IPS-NIHi7 (cell line): ENCODE results near the gene MEGF8.

Source experiments
- DNase-seq: peaks from one replicate; pipeline ENCODE4 v3.0.0; 2012; ENCODE audit warnings: mixed read lengths; ENCODE audit errors: extremely low spot score

Gene MEGF8, protein sequence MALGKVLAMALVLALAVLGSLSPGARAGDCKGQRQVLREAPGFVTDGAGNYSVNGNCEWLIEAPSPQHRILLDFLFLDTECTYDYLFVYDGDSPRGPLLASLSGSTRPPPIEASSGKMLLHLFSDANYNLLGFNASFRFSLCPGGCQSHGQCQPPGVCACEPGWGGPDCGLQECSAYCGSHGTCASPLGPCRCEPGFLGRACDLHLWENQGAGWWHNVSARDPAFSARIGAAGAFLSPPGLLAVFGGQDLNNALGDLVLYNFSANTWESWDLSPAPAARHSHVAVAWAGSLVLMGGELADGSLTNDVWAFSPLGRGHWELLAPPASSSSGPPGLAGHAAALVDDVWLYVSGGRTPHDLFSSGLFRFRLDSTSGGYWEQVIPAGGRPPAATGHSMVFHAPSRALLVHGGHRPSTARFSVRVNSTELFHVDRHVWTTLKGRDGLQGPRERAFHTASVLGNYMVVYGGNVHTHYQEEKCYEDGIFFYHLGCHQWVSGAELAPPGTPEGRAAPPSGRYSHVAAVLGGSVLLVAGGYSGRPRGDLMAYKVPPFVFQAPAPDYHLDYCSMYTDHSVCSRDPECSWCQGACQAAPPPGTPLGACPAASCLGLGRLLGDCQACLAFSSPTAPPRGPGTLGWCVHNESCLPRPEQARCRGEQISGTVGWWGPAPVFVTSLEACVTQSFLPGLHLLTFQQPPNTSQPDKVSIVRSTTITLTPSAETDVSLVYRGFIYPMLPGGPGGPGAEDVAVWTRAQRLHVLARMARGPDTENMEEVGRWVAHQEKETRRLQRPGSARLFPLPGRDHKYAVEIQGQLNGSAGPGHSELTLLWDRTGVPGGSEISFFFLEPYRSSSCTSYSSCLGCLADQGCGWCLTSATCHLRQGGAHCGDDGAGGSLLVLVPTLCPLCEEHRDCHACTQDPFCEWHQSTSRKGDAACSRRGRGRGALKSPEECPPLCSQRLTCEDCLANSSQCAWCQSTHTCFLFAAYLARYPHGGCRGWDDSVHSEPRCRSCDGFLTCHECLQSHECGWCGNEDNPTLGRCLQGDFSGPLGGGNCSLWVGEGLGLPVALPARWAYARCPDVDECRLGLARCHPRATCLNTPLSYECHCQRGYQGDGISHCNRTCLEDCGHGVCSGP (N-terminal part only)

DNA sequence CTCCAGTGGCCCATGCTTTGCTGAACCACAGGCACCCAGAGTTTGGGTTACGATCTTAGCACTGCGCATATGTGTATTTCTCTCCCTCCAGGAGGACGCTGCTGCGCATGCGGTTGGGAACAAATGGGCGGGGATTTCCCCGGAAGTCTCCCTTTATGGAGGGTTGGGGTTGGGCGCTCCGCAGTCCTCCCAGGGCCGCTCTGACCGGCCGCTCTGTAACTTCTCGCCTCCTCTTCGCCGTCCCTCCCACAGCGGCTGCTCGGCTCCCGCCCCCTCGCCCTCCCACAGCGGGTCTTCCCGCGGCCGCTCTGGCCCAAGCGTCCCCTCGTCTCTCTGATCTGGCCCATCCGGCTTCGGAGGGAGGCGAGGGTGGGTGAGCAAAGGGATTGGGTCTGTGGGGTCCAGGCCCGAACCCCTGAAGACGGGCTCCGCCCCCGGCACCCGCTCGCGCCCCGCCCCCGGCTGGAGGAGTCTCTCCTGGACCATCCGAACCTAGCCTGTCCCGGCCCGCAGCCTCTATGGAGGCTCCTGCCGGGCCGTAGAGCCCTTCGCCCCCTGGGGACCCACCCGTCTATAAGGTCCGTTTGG is at the start of gene MEGF8:
MEGF8 (plus strand) TSS at position 328 of the 588 bp plus-strand sequence. CDS start 609 bp downstream, outside the sequence.
- peak; percentile 99 for DNase-seq

DNA sequence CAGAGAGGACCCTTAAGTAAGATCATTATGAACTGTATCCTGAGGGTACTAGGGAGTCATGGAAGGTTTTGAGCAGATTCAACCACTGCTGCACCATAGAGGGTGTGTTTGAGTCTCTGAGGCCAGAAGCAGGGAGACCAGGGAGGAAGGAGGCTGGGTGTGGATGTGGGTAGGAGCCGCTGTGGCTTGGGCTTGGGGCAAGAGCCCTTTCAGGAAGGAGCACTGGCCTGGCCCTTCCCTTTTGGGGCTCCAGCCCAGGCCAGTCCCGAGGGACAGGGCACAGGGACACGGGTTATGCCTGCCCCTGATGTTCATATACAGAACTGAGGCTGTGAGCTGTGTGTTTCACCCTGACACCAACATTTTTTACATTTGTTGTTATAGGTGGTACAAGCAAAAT is 49.2 kb upstream of the MEGF8 start:
- DNase-seq, result no peak

DNA sequence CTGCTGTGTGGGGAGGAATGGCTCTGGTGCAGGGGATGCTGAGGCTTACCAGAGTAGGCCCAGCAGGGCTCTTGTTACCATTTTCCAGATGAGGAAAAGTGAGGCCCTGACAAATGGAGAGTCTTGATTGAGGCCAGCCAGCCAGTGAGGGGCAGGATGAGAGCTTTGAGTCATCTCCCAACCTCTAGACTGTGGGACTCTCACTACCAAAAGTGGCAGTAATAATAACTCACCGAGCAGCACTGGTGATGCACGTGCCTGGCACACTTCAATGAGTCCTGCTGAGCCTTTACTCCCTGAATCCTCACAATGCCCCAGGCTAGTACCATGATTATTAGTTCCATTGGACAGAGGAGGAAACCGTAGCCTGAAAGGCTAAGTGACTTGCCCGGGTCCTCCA is 48.6 kb upstream of the MEGF8 start:
- no peak for DNase-seq

DNA sequence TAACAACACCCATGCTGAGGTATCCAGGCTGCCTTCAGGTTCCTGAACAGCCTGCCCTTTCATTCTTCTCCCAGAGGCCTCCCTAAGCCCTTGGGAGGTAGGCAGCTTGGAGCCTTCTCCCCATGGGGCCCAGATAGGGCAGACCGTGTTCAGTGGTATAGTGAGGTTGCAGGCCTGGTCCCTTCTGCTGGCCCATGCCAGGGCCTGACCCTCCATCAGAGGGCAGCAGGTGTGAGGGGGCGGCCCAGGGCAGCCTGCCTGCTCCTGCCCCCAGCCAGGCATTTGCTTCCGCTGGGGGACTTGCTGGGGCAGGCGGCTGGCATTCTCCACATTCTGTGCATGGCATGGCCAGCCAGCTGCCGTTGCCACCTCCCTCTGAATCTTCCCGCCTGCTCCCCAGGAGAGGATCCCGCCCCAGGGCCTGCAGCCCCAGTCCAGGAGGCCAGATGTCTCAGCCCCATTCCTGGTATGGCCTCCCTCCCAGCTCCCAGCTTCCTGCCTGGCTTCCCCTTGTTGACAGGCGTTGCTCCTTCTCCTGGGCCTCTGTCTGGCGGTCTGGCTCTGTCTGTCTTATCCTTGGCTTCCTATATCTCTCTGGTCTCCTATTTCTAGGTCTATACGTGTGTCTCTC is 47.5 kb upstream of the MEGF8 start:
- no peak for DNase-seq

DNA sequence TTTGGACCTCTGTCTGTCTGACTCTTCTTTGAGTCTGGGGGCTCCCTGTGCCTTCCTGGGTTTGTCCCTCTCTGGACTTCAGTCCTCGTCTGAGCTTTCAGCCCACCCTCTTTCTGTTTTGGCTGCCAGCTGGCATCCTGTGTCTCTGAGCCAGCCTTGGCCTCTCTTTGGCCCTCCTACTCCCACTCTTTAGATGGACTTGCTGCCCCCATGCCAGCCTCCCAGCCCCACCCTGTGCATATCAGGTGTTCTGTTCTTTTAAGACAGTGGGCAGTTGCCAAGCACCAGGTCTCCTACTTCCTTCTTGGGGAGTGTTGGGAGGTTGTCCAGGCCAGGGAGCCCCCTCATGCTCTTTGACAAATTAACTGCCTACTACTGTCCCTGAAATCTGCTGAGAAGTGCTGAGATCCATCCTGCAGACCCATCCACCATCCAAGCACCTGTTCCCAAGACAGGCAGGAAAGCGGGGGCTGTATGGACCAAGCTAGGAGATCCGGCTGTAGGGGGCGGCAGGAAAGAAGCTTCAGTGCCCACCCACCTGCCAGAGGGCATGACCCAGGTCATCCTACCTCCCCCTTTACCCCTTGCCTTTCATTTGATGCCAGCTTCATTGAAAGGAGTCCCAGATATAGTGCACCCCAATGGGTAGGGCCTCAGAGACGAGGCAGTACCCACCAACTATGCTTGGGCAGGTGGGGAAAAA is 46.8 kb upstream of the MEGF8 start:
- DNase-seq, result no peak

DNA sequence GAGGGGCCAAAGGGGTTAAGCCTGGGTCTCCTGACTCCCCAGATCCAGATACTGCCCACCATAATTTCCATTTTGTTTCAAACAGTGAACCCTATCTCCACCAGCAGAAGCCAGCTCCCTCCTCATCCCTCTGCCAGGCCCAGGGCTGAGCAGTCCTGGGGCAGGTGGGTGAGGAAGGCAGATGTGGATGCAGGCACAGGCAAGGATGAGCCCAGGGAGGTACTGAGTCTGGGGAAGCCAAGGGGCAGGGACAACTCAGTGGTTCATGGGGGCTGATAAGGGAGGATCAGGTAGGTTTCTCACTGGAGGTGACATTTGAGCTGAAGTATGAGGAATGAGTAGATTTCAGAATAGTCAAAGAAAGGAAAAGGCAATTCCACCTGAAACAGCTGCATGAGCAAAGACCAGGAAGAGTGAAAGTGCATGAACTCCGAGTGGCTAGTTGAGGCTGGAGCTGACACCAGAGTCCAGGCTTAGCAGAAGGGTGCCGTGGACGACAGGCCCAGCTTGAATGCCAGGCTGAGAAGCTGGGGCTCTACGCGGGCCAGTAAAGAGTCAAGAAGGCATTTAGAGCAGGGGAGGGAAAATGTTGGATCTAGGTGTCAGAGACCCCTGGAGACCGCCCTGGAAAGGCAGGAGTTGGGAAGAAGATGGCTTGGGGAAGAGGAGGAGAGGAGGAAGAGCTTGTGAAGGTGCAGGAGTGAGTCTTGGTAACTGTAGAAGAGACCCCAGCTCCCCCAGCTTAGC is 46.1 kb upstream of the MEGF8 start:
- no peak for DNase-seq

DNA sequence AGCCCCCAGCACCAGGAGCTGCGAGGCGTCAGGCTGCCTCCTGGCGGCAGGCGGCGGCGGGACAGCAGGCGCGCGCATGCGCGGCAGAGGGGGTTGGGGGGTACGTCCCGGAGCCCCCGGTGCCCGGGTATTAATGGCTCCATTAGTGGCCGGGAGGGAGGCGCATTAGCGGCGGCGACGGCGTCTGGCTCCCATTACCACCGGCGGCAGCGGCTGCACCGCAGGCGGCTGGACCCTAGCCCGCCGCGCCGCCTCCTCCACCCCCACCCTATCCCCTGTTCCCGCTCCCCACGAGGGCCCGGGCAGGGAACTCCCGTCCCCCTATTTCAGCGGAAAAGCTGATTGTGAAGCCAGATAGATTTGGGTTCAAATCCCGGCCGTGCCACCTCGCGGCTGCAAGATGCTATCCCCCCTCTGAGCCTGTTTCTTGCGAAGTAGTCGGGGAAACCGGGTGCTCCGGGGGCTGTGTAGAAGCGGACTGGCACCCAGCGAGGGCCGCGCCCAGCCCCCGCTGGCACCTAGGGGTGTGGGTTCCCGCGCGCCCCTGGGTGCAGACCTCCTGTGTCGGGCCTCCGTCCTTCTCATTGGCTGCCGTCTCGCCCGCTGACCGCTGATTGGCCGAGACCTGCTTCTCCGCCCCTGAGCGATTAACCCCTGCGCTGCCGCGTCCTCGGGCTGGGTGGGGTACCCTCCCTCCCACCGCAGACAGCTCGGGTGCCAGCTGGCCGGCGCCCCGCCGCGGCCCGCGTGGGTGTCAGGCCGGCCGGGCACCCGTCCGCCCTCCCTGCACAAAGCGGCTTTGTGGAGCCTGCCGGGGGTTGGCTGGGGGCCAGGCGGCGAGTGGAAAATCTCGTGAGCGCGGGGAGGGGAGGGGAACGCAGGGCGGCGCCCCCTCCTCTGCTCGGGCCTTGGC is 45.3 kb upstream of the MEGF8 start:
- peak; percentile 91 for DNase-seq

DNA sequence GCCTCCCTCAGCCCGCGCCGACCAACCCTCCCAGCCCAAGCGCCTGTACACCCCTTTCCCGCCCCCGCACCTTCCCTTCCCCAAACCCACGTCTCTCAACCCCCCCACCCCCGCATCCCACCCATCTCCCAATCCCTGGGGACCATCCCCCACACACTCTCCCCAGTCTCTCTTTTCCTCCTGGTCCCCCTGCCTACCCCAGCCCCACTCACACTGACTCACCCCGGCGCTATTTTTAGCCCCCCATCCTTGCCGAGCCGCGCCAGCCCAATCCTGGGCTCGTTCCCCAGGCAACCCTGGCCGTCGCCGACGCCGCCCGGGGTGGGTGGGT is 44.7 kb upstream of the MEGF8 start:
- no peak for DNase-seq

DNA sequence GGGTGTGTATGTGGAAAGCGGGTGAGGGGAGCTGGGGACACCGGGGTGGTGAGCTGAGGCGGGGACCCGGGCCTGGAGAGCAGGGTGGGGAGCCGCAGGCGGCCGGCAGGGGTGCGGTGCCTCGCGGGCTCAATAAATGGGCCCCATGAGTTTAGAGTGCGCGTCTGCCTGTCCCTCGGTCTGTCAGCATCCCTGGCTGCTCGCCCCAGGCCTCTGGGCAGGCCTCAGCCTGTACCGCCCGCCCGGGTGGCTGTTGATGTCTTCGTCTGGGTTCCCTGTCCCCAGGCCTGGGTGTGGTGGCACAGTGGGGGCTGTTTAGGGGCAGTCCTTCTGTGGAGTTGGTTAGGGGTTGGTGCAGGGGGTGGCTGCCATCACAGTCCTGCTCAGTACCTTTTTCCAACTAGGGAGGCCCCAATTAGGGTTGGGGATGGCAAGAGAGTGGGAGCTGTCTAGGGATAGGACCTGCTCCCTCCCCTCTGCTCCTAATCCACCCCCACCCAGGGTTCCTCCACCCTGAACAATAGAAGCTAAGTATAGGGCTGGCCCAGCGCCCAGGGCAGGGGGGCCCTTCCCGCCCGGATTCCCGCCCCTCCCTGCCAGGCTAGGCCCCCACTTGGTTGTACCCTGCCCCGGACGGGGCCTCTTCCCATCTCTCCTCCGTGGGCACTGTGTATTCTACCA is 44.1 kb upstream of the MEGF8 start:
- no peak for DNase-seq

DNA sequence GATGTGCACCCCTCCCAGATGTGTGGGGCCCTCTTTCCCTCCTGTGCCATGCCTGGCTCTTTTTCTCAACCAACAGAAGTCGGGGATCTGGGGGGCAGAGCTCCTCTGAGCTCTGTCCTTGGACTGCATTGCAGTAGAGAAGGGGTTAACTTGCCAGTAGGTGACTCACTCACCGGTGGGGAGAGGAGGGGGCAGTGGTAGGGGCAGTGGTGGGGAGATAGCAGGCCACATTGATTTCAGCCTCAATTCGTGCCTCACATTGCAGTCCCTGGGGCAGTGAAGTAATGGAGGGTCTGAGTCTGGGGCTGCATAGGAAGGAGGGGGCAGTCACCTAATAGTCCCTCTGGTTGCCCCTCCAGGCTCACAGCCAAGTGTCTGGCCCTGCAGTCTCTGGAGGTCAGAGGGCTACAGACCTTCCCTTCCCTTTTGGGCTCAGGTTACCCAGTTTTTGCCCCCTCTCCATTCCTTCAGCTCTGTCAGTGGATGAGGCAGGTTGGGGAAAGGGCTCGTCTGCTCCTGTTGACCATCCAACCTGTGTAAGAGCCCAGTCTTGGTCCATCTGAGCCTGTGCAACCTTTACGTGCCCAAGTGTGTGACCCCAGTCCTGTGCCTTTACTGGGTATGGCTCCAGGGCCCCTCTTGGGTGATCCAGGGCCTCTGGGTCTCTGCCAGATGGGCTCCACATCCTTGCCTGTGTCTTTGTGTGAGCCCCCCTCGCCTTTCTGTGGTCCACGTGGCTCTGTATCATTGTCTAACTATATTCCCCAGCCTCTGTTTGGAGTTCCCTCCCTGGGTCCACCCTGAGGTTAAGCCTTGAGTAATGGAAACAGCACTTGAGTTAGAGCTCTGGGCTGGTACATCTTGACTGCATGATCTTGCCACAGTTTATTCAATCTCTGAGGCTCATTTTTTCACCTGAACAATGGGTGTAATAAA is 43.3 kb upstream of the MEGF8 start:
- DNase-seq, result peak; percentile 66

DNA sequence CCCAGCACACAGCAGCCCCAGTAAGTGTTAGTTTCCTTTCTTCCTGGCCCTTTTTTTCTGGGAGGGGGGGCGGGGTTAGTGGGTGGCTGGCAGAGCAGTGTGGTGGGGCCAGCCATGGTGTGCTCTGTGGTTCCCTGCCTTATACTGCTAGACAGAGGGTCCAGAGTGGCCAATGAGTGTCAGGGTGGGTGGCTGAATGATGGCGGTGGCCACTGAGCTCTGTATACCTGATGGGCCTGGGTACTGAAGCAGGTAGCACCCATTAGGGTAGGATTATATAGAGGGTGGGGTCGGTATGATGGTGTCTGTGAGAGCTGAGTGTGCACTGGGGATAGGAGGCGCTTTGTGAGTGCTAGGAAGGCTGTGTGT is 42.6 kb upstream of the MEGF8 start:
- no peak for DNase-seq

DNA sequence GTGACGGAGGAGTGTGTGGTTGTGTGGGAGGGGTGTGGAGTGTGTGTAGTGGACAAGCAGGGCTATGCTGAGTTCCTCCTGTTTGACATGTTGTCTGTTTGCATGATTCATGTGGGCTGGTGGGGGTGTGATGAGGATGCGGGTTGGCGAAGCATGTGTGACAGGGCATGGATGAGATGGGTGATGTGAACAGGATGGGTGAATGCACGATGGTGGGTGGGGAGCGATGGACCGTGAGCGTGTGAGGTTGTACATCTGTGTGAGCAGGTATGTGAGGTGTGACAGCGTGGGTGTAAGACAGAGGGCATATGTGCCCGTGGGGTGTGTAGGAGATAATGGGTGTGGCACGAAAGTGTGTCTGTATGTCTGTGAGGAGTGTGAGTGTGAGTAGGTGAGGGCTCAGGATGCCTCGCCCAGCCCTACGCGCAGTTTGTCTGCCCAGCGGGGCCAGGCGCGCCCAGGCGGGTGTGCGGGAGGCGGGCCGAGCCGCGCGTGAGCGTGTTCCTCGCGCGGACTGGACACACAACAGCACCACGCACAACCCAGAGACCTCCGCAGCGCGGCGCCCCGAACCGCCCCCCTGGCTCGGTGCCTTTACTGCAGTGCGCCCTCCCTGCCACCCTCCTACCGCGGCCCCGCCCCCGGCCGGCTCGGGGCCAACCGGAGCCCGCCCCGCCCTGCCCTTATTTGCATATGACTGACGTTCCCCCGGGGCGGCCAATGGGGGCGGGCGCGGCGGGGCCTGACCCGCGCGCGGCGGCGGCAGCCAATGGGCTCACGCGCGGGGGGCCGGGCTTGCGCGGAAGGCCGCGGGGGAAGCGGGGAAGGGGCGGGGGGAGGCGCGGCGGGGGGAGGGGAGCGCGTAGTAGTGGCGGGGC is 42.0 kb upstream of the MEGF8 start:
- DNase-seq, result peak; percentile 92

DNA sequence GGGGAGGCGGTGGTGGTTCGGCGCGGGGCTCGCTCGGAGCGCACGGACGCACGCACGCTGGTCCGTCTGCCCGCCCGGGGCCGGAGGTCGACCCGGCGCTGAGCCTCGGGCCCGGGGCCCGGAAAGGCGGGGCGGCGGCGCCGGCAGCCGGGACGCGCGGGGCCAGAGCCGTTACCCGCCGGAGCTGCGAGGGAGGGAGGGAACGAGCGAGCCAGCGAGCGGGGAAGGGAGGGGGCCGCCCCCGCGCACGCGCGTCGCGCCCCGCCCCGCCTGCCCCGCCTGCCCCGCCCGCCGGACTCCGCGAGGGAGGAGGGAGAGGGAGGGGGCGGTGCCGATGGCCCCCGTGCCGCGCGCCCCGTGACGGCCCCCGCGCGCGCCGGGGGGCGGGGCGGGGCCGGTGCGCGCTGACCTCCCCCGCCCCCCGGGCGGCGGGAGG is 41.4 kb upstream of the MEGF8 start:
- peak; percentile 79 for DNase-seq

DNA sequence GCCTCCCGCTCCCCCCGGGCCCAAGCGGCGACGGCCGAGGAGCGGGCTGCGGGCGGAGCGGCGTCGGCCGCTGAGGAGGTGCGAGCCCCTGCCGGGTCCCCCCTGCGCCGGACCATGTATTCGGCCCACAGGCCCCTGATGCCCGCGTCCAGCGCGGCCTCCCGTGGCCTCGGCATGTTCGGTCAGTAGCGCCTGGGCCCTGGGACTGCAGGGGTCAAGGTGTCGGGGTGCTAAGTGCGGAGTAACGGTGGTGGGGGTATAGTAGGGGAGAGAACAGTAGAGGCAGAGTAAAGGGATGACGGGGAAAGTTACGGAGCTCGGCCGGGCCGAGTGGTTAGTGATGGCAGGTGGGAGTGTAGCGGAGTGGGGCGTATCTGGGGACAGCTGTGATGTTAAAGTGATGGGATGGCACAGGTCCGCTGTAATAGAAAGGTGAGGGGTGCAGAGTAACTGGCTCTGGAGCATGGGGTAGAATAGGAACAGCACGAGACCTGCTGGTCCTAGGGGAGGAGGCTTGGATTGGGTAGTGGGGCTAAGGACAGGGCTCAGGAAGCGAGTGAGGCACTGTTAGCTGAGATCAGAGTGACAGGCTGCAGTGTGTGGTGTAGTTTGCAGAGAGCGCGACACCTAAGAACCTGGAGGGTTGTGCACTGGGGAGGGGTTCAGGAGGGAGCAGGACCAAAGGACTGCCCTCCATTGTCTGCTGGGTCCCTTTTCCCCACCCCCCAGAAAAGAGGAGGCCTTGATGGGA is 40.7 kb upstream of the MEGF8 start:
- no peak for DNase-seq

DNA sequence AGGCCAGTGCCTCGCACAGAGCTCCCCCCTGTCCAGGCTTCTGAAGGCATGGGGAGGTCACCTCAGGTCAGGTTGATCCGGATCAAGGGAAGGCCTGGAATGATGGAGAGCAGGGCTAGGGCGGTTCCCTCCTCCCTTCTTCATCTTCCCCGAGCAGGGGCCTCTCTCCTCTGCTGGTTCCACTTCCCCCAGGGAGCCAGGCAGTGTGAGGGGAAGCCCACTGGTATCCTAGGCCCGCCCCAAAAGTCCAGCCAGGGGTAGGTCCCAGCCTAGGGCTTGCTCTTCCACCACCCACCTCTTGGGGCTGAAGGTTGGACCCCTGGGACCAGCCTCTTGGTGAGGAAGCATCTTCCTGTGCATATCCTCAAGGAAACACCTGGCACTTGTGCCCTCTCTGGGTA is 39.9 kb upstream of the MEGF8 start:
- no peak for DNase-seq

DNA sequence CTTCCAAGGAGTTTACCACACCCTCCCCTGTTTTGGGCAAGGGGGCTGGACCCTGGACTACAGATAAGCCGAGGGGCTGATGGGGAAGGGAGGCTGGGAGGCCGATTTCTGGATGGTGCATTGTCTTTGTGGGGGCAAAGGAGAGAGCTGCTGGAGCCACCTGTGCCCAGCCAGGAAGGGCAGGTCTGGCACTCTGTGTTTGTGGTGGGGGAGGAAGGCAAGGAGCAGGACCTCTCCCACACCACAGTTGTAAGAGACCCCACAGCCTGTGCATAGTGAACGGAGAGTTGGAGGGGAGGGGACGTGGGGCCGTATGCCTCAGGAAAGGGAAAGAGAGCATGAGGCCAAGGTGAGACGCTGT is 39.5 kb upstream of the MEGF8 start:
- DNase-seq, result no peak
